ENCODE data around the gene SPOCD1.

Gene SPOCD1

GRCh38 chr1:31799895-31800673, 15.7 kb downstream of the SPOCD1 start:
- DNase-seq = no peak

GRCh38 chr1:31799196-31799894, 16.5 kb downstream of the SPOCD1 start:
- no peak for DNase-seq

GRCh38 chr1:31798433-31799195, 17.2 kb downstream of the SPOCD1 start:
- no peak for DNase-seq

- DNase-seq = no peak
These were observed 17.8 kb downstream of the SPOCD1 start for GRCh38 chr1:31798086-31798432.

- no peak for DNase-seq
These were observed 18.6 kb downstream of the SPOCD1 start for GRCh38 chr1:31797216-31797615.

GRCh38 chr1:31796707-31797106, 19.1 kb downstream of the SPOCD1 start:
- no peak for DNase-seq

GRCh38 chr1:31795801-31796621, 19.8 kb downstream of the SPOCD1 start:
- peak; percentile 72 for DNase-seq

- DNase-seq = no peak
These were observed 20.6 kb downstream of the SPOCD1 start for GRCh38 chr1:31795096-31795675.

GRCh38 chr1:31793586-31794285, 22.1 kb downstream of the SPOCD1 start:
- DNase-seq = no peak

GRCh38 chr1:31793086-31793485, 22.7 kb downstream of the SPOCD1 start:
- DNase-seq = no peak

- DNase-seq = no peak
These were observed 23.3 kb downstream of the SPOCD1 start for GRCh38 chr1:31792541-31792940.

GRCh38 chr1:31792116-31792515, 23.7 kb downstream of the SPOCD1 start:
- no peak for DNase-seq

GRCh38 chr1:31791131-31791858, 24.5 kb downstream of the SPOCD1 start:
- DNase-seq = no peak

GRCh38 chr1:31790641-31791091, 25.2 kb downstream of the SPOCD1 start:
- DNase-seq = no peak

- no peak for DNase-seq
These were observed 25.7 kb downstream of the SPOCD1 start for GRCh38 chr1:31790140-31790539.

- DNase-seq = peak; percentile 74
These were observed 26.4 kb downstream of the SPOCD1 start for GRCh38 chr1:31789259-31790065.

GRCh38 chr1:31788825-31789256, 27.0 kb downstream of the SPOCD1 start:
- DNase-seq = peak; percentile 73

GRCh38 chr1:31788138-31788824, 27.5 kb downstream of the SPOCD1 start:
- DNase-seq = peak; percentile 88

GRCh38 chr1:31787786-31788137, 28.1 kb downstream of the SPOCD1 start:
- no peak for DNase-seq

- DNase-seq = no peak
These were observed 28.6 kb downstream of the SPOCD1 start for GRCh38 chr1:31787261-31787660.

All from DMS79 treated with DMSO at 0.1 percent for 48 hours (cell line).